Raji (cell line): ENCODE measurements around the gene CRY2.

Experiments used
- POLR2A ChIP-seq: IDR thresholded peaks from 2 replicates; pipeline ENCODE4 v1.6.1; 2011; ENCODE audit warnings: low read depth, low read length, control low read depth; ENCODE audit not compliant: insufficient read depth

Gene CRY2

DNA sequence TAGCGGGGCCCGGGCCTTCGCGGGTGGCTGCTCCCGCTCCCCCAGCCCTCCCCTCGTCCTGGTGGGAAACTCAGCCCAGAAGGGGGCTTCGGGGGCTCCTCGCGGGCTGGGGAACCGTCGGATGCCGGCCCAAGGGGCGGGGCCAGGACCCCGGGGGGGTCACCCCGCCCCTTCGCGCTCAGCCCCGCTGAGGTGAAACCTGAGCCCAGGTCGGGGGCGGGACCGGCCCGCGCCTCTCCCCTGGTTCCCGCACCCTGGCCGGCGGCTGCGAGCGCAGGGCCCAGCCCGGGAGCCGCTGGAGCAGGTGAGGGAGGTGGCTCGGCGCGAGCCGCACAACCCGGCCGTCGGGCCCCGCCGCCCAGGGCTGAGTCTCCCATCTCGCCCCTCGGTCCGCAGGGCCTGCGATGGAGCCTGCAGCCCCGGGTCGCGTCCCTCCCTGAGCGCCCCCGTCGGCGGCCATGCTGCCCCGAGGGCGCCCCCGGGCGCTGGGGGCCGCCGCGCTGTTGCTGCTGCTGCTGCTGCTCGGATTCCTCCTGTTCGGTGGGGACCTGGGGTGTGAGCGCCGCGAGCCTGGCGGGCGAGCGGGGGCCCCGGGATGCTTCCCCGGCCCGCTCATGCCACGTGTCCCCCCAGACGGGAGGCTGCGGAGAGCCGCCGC is 75.3 kb downstream of the CRY2 start, which contains the start of gene LARGE2:
Gene LARGE2, plus strand, starts transcription at position 232 of the 658 bp plus-strand sequence. Its CDS starts 227 bp downstream, at position 459.
- no peak for TF ChIP-seq POLR2A

GRCh38 chr11:45924036-45924915 is 77.0 kb downstream of the CRY2 start:
- TF ChIP-seq POLR2A: no peak

DNA sequence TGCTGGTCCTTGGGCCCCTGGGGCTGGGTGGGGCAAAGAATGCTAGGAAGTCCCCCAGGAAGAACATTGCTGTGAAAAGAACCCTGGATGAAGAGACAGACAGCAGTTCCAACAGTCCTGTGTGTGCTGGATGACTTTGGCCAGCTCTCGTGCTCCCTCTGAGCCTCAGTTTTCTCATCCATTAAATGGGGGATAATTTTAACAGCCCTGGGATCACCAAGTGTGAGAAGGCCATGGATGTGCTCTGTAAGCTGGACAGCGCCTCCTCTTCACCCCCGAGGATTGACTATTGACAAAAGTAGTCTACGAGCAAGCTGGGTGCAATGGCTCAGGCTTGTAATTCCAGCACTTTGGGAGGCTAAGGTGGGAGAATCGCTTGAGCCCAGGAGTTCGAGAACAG is 77.7 kb downstream of the CRY2 start:
- TF ChIP-seq POLR2A: no peak

DNA sequence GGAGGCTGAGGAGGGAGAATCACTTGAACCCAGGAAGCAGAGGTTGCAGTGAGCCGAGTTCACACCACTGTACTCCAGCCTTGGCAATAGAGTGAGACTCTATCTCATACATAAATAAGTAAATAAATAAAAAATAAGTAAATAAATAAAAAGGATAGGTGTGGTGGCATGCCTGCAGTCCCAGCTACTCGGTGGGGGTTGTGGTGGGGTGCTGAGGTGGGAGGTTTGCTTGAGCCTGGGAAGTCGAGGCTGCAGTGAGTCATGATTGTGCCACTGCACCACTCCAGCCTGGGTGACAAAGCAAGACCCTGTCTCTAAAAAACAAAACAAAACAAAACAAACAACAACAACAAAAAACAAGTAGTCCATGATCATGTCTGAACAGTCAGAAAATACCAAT is 78.3 kb downstream of the CRY2 start:
- no peak for TF ChIP-seq POLR2A

DNA sequence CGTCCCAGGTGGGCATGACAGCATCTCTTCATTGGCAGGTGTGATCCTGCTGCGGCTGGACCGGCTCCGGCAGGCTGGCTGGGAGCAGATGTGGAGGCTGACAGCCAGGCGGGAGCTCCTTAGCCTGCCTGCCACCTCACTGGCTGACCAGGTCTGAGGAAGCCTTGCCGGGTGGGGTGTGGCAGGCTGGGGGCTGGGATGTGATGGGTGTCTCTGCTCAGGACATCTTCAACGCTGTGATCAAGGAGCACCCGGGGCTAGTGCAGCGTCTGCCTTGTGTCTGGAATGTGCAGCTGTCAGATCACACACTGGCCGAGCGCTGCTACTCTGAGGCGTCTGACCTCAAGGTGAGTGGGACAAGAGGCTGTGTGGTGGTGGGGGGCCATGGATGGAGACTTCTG is 78.7 kb downstream of the CRY2 start:
- no peak for TF ChIP-seq POLR2A

GRCh38 chr11:45926536-45927331 is 79.5 kb downstream of the CRY2 start:
- no peak for TF ChIP-seq POLR2A

- no peak for TF ChIP-seq POLR2A
These were observed 80.0 kb downstream of the CRY2 start for GRCh38 chr11:45927332-45927683.

- no peak for TF ChIP-seq POLR2A
These were observed 80.6 kb downstream of the CRY2 start for GRCh38 chr11:45927684-45928413.

DNA sequence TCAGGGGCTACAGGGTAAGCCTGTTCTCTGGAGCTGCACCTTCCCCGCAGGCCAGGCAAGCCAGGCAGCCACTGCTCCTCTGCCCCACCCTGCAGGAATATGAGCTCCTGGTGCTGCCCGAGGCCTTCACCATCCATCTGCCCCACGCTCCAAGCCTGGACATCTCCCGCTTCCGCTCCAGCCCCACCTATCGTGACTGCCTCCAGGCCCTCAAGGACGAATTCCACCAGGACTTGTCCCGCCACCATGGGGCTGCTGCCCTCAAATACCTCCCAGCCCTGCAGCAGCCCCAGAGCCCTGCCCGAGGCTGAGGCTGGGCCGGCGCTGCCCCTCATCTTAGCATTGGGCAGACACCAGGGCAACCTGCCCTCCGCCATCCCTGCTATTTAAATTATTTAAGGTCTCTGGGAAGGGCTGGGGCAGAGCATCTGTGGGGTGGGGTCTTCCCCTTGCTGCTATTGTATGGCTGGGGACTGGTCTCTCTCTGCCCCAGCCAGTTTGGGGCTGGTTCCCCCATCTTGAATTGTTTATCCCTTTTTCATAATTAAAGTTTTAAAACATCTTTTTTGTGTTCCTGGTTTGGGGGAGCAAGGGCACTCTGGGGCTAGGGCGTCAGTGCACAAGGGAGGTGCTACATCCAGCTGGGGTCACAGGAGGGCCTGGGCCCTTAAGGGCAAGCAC is 81.4 kb downstream of the CRY2 start:
- no peak for TF ChIP-seq POLR2A

- TF ChIP-seq POLR2A: no peak
These were observed 82.3 kb downstream of the CRY2 start for GRCh38 chr11:45929486-45930030.

- peak; percentile 31; the same call in 1 of the 2 replicates for TF ChIP-seq POLR2A
These were observed 82.9 kb downstream of the CRY2 start for GRCh38 chr11:45930031-45930794.

DNA sequence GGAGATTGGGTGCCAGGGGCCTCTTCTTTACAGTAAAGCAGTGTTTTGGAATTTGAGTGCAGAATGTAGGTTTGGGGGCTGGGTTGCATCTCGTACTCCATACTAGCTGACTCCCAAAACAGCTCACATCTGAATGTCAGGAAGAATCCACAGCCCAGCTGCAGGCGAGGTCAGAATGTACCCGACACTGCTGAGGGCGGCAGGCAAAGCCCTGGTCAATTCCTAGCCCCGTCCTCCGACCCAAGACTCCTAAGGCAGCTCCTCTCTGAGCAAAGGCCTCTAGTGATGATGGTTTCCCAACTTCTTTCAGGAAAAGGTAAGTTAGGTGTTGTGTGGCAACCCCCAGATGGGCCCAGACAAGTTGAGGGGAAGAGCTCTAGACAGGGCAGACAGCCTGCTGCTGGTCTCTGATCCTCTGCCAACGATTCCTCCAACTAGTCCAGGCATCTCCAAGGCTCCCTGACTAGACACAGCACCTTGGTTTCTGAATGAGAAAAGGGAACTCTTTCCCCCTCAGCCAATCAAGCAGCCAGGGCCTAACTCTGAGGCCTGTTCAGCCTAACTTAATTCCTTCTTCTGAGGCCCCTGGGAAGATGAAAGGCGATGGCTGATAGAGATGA is 83.8 kb downstream of the CRY2 start:
- TF ChIP-seq POLR2A: no peak

DNA sequence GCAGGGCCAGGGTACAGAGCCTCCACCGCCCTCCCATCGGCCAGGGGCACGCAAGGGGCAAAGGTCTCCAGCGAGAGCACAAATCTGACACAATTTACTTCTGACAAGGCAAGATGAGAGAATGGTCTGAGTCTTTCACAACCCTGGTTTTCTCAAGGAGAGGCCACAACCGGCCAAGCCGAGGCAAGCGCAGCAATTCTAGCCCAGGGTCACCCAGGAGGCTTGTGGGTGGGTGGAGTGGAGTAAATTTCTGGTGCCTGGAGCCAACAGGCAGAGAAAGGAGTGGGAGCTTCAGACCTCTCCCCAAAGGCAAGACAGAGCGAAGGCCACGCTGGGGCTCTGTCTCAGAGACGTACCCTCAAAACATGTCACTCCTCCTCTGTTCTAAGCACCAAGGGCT is 84.5 kb downstream of the CRY2 start:
- TF ChIP-seq POLR2A: no peak

DNA sequence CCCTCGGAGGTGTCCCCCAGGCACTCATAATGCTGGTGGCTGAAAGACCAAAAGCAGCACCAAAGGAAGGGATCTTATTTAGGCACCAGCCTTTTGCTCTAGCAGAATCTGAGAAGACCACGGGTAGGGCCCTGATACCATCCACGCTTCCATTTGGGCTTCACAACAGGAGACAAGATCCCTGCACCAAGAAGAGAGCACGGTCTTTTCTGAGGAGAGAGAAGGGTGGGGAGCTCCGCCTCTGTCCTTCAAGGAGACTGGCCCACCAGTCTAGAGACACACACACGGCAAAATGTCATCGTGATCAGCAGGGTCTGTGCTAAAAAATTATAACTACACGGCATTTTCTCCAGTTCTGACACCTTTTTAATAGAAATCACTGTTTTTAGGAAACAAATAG is 84.9 kb downstream of the CRY2 start:
- TF ChIP-seq POLR2A: no peak
